HepG2 (cell line): ENCODE results near the gene POLR1H. TPM values are rescaled to one million over a fixed set of nuclear protein-coding genes. Genes with fewer than 3 reads are reported as not detected.
A peak's percentile ranks its signal among the peaks of the same experiment; 100 is the strongest.

Source experiments
- BRCA1 ChIP-seq: sonication (generic); formaldehyde crosslinking; IDR thresholded peaks from 2 replicates; pipeline ENCODE4 v1.4.0; 2020; ENCODE audit warnings: missing genetic modification reagents
- CBX1 ChIP-seq: IDR thresholded peaks from one replicate; pipeline ENCODE4 v1.6.1; 2016; ENCODE audit warnings: antibody characterized with exemption, low read depth
- CBX5 ChIP-seq: sonication (generic); formaldehyde crosslinking; IDR thresholded peaks from 2 replicates; pipeline ENCODE4 v1.4.0; 2020; ENCODE audit warnings: missing genetic modification reagents, borderline replicate concordance
- HHEX ChIP-seq: IDR thresholded peaks from 2 replicates; pipeline ENCODE4 v1.6.1; 2016; ENCODE audit warnings: control low read depth
- HMG20A ChIP-seq: IDR thresholded peaks from 2 replicates; pipeline ENCODE4 v1.6.1; 2016; ENCODE audit warnings: borderline replicate concordance
- IKZF4 ChIP-seq: sonication (generic); formaldehyde crosslinking; IDR thresholded peaks from 2 replicates; pipeline ENCODE4 v1.5.1; 2020; ENCODE audit warnings: borderline replicate concordance, mild to moderate bottlenecking, low read depth, missing genetic modification reagents; ENCODE audit errors: not compliant biosample characterization
- MAFG ChIP-seq: sonication (generic); formaldehyde crosslinking; IDR thresholded peaks from 2 replicates; pipeline ENCODE4 v1.5.1; 2020; ENCODE audit warnings: mild to moderate bottlenecking, missing genetic modification reagents
- MBD4 ChIP-seq: IDR thresholded peaks from 2 replicates; pipeline ENCODE4 v1.6.1; 2012; ENCODE audit warnings: low read length, inconsistent platforms, borderline replicate concordance
- MLLT10 ChIP-seq: sonication (generic); formaldehyde crosslinking; IDR thresholded peaks from 2 replicates; pipeline ENCODE4 v1.4.0; 2020; ENCODE audit warnings: missing genetic modification reagents
- NFIC ChIP-seq: IDR thresholded peaks from 2 replicates; pipeline ENCODE4 v1.6.1; 2012; ENCODE audit warnings: mild to moderate bottlenecking, low read length, inconsistent platforms
- NFKB2 ChIP-seq: sonication (generic); formaldehyde crosslinking; IDR thresholded peaks from 2 replicates; pipeline ENCODE4 v1.4.0; 2020; ENCODE audit warnings: missing genetic modification reagents, borderline replicate concordance
- NFYC ChIP-seq: IDR thresholded peaks from 2 replicates; pipeline ENCODE4 v1.6.1; 2016; ENCODE audit warnings: missing genetic modification reagents, missing compliant biosample characterization
- PHF8 ChIP-seq: sonication (generic); formaldehyde crosslinking; IDR thresholded peaks from 2 replicates; pipeline ENCODE4 v1.5.0; 2020; ENCODE audit warnings: missing genetic modification reagents
- PTBP1 ChIP-seq: fragments of 200-400 bp; formaldehyde crosslinking; IDR thresholded peaks from 2 replicates; pipeline ENCODE4 v1.6.1; 2018; ENCODE audit warnings: low read length, low read depth; ENCODE audit not compliant: poor library complexity, severe bottlenecking
- RXRB ChIP-seq: IDR thresholded peaks from 2 replicates; pipeline ENCODE4 v1.6.1; 2016; ENCODE audit warnings: borderline replicate concordance, missing genetic modification reagents, missing compliant biosample characterization
- SRSF4 ChIP-seq: fragments of 200-400 bp; formaldehyde crosslinking; IDR thresholded peaks from one replicate; pipeline ENCODE4 v1.6.1; 2018; ENCODE audit warnings: mild to moderate bottlenecking, low read depth, low read length, moderate library complexity; ENCODE audit not compliant: poor library complexity, severe bottlenecking
- TRIM22 ChIP-seq: fragments of 450-650 bp; IDR thresholded peaks from 2 replicates; pipeline ENCODE4 v1.6.1; 2017
- TRIM24 ChIP-seq: sonication (generic); formaldehyde crosslinking; IDR thresholded peaks from 2 replicates; pipeline ENCODE4 v1.8.0; 2022; ENCODE audit warnings: mild to moderate bottlenecking, missing genetic modification reagents
- ZBTB34 ChIP-seq: sonication (generic); formaldehyde crosslinking; IDR thresholded peaks from 2 replicates; pipeline ENCODE4 v1.8.0; 2022; ENCODE audit warnings: mild to moderate bottlenecking, missing genetic modification reagents
- ZNF251 ChIP-seq: sonication (generic); formaldehyde crosslinking; IDR thresholded peaks from 2 replicates; pipeline ENCODE4 v1.9.0; 2021; ENCODE audit warnings: mild to moderate bottlenecking, missing genetic modification reagents
- ZNF549 ChIP-seq: sonication (generic); formaldehyde crosslinking; IDR thresholded peaks from 2 replicates; pipeline ENCODE4 v1.5.0; 2020; ENCODE audit warnings: missing genetic modification reagents
- ZNF564 ChIP-seq: sonication (generic); formaldehyde crosslinking; IDR thresholded peaks from 2 replicates; pipeline ENCODE4 v1.8.1; 2023; ENCODE audit warnings: mild to moderate bottlenecking, missing genetic modification reagents
- ZNF7 ChIP-seq: IDR thresholded peaks from 2 replicates; pipeline ENCODE4 v1.6.1; 2016; ENCODE audit warnings: missing biosample characterization, missing genetic modification reagents
- ZNF703 ChIP-seq: sonication (generic); formaldehyde crosslinking; IDR thresholded peaks from 2 replicates; pipeline ENCODE4 v1.5.1; 2020; ENCODE audit warnings: missing genetic modification reagents, mild to moderate bottlenecking, moderate library complexity, borderline replicate concordance
- ZSCAN20 ChIP-seq: sonication (generic); formaldehyde crosslinking; IDR thresholded peaks from 2 replicates; pipeline ENCODE4 v1.4.0; 2020; ENCODE audit warnings: missing genetic modification reagents, mild to moderate bottlenecking, borderline replicate concordance
- polyA plus RNA-seq, 8 experiments: library from polyadenylated mRNA; depleted of rRNA in 3 of 8; stranded (reverse) in 7 of 8; unstranded in 1 of 8; fragments of >200 nt; fragmentation: Illumina TruSeq in 4 of 8; extraction: Trizol in 4 of 8; gene quantifications; 2 replicates each; pipeline versions ENCODE4 v1.2.1 to v1.2.3, GENCODE V29; 2011 to 2016; ENCODE audit warnings: low read depth in 4 of 8, missing spikeins in 1 of 8, mixed read lengths in 1 of 8; ENCODE audit not compliant: insufficient read depth in 1 of 8
- total RNA-seq, 5 experiments: library from RNA; depleted of rRNA; stranded (reverse); fragments of >200 nt; fragmentation: Illumina TruSeq; extraction: Trizol; gene quantifications; 2 replicates each; pipeline ENCODE4 v1.2.3, GENCODE V29; 2016; ENCODE audit warnings: low read depth in 1 of 5
- TF ChIP-seq, protein P1 (sequence below): sonication (generic); formaldehyde crosslinking; IDR thresholded peaks from 2 replicates; pipeline ENCODE4 v1.4.0; 2020; ENCODE audit warnings: mild to moderate bottlenecking, missing genetic modification reagents

POLR1H gene
- total and polyA plus RNA-seq, 2 of the 13 experiments (the other 11 are each of a cell fraction or from before 2014, with no cell fraction given), result 61.4 to 79.8 TPM

- TF ChIP-seq ZBTB34 (no peak), CBX1 (peak; percentile 67), CBX5 (peak; percentile 97), PTBP1 (no peak), ZNF251 (CRISPR knock-in tag) (no peak), MAFG (CRISPR knock-in tag) (no peak), ZNF703 (no peak; the same call in 1 of the 2 replicates), NFKB2 (CRISPR knock-in tag) (peak; percentile 94), IKZF4 (no peak), MLLT10 (no peak), TRIM22 (no peak), NFIC (peak; percentile 5; the same call in 1 of the 2 replicates), ZNF549 (CRISPR knock-in tag) (peak; percentile 66; the same call in 1 of the 2 replicates), SRSF4 (no peak), ZNF564 (CRISPR knock-in tag) (no peak), NFYC (CRISPR knock-in tag) (peak; percentile 98), HHEX (no peak; the same call in 1 of the 2 replicates), ZSCAN20 (peak; percentile 91), BRCA1 (CRISPR knock-in tag) (peak; percentile 98), ZNF7 (no peak), RXRB (CRISPR knock-in tag) (peak; percentile 83), PHF8 (CRISPR knock-in tag) (peak; percentile 88), HMG20A (CRISPR knock-in tag) (peak; percentile 59), TRIM24 (no peak), MBD4 (no peak)
- TF ChIP-seq, protein P1, sequence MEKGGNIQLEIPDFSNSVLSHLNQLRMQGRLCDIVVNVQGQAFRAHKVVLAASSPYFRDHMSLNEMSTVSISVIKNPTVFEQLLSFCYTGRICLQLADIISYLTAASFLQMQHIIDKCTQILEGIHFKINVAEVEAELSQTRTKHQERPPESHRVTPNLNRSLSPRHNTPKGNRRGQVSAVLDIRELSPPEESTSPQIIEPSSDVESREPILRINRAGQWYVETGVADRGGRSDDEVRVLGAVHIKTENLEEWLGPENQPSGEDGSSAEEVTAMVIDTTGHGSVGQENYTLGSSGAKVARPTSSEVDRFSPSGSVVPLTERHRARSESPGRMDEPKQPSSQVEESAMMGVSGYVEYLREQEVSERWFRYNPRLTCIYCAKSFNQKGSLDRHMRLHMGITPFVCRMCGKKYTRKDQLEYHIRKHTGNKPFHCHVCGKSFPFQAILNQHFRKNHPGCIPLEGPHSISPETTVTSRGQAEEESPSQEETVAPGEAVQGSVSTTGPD (CRISPR knock-in tag), result no peak
Measured at GRCh38 chr6:30061092-30061857, at the start of gene POLR1H (continued).
